Jurkat, Clone E6-1 (cell line): Measurements from ENCODE around the gene SENP1.

ENCODE experiments used
- DNase-seq: peaks from one replicate; pipeline ENCODE4 v3.0.0-alpha.2; 2011; ENCODE audit warnings: low read depth, low spot score
- H3K4me3 ChIP-seq: 2 replicates; pipeline ENCODE4 v1.5.1; 2011; ENCODE audit warnings: mild to moderate bottlenecking, low read length, control low read depth, moderate library complexity

Gene SENP1

GRCh38 chr12:48041591-48042423, 64.1 kb downstream of the SENP1 start:
- no peak overlapping the region for H3K4me3 ChIP-seq
- no peak for DNase-seq

- H3K4me3 ChIP-seq: no peak overlapping the region
- DNase-seq: no peak
Measured at GRCh38 chr12:48040354-48040753, 65.5 kb downstream of the SENP1 start.

DNA sequence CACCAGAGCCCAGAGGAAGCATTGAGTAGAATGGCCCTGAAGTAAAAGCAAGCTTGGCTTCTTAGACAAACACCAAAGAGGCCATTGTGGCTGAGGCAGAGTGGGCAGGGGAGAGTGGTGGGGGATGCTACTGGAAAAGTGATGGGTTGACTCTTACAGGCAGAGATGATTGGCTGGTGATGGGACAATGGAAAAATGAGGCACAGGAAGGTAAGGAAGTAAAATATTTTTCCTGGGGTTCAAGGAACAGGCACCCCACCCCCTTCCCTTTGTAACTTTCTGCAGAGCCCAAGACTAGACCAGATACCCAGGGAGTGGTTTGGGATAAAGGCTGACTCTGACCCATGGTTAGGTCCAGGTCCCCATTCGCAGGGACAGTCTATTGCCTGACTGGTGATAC, 66.7 kb downstream of the SENP1 start:
- H3K4me3 ChIP-seq: no peak overlapping the region
- no peak for DNase-seq

DNA sequence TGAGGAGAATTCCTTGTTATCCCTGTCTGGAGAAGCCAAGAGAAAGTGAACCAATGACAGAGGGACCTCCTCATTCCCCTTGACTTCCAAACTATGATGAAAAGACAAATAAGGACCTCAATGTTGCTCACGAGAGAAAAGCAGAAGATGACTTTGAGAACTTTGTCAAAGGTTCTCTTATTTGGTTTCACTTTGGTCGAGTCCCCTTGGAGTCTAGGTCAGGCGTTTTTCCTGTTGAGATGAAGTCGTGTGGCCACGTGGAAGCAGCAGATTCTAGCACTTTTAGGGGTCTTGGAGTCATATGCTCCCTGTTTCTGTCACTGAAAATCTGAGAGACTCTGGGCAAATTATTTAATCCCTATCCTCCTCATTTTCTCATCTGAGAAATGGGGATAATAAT, 67.8 kb downstream of the SENP1 start:
- H3K4me3 ChIP-seq: no peak overlapping the region
- no peak for DNase-seq

DNA sequence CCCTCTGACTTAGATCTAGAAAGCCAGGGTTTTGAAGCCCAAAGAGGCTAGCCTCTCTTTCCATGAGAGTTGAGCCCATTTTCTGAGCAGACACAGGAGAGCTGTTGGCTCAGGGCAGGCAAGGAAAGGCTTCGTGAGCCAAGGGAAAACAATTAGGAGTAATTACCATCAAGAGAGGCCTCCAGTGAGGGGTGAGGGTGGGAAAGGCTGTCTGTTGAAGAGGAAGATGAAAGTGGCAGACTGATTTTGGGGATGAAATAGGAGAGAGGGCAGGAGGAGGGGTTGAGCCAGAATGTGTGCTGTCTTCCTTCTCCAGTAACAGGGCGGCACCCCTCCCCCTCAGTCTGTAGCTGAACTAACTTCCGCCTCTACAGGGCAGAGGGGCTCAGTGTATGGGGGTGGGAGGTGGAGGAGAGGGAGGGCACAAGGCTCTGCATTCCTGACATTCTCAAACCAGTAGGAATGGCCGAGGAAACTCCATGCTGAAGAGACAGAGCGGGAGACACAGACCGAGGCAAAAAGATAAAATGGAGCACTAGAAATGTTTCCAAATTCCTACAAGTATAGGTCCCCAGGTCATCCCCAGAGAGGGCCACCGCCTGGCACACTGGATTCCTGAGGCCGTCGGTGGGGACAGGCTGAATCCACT, 68.5 kb downstream of the SENP1 start:
- no peak overlapping the region for H3K4me3 ChIP-seq
- DNase-seq: no peak

- no peak for DNase-seq
Measured at GRCh38 chr12:48036818-48037217, 69.1 kb downstream of the SENP1 start.

GRCh38 chr12:48034835-48035805, 70.8 kb downstream of the SENP1 start:
- no peak overlapping the region for H3K4me3 ChIP-seq
- DNase-seq: no peak

More at GRCh38 chr12:48036818-48037217, 69.1 kb downstream of the SENP1 start:
- no peak overlapping the region for H3K4me3 ChIP-seq

- no peak overlapping the region for H3K4me3 ChIP-seq
- DNase-seq: no peak
Measured at GRCh38 chr12:48033451-48033850, 72.4 kb downstream of the SENP1 start.

DNA sequence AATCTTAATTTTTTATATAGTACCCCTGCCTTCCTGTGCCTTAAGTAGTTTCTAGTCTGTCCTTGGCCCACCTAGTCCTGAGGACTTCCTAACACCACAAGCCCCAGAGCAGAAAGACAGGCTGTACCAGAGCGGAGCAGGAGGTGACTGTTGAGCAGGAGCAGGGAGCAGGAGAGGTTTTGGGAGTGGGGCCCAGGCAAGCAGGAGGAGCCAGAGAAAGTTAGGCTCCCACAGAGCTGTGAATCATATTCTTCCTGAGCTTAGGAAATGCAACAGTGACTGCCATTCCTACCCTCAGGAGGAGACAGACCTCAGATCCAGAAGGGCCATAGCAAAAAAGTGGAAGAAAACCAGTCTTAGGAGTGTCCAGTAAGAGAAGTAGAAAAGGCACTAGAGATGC, 73.3 kb downstream of the SENP1 start:
- no peak for DNase-seq
- H3K4me3 ChIP-seq: no peak overlapping the region

- no peak overlapping the region for H3K4me3 ChIP-seq
- no peak for DNase-seq
Measured at GRCh38 chr12:48031135-48031960, 74.5 kb downstream of the SENP1 start.

- no peak for DNase-seq
- H3K4me3 ChIP-seq: no peak overlapping the region
Measured at GRCh38 chr12:48030173-48030650, 75.7 kb downstream of the SENP1 start.

GRCh38 chr12:48029491-48030172, 76.2 kb downstream of the SENP1 start:
- no peak overlapping the region for H3K4me3 ChIP-seq
- no peak for DNase-seq

DNA sequence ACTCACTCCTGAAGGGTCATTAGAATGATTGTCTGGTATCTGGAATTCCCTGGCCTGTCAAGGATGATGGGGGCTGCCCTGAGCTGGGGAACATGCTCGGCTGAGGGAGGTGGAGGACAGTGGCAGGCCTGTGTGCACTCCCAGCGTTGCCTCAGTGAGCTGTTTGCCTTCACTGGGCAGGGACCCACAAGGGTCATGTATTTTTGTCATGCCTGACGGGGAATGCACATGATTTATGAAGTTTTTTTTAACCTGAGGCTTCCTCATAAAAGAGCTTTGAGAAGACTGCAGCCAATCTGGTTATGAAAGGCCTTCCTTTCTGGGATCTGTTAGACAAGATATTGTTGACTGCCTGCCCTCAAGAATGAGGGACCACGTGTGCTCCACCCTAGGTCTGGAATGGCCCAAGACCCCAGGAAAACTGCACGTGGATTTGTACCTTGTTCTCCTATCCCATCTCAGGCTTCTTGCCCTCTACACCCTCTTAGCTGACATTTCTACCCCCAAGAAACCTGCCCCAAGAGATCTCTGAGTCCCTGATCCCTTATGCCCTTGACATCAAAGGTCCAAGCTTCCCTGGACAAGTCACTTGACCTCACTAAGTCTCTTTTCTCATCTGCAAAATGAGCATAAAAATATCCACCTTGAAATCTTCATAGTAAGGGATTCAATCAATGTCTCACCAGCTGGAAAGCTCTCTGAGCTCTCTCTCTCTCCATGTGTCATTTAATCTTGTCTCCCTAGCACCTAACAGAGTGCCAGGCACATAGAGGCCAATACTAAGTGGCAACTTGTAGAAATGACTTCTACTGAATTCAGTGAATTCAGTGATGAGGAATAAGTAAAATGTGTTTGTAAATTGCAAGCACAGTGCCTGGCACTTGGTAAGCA, 77.1 kb downstream of the SENP1 start:
- no peak for DNase-seq
- no peak overlapping the region for H3K4me3 ChIP-seq

GRCh38 chr12:48027183-48028002, 78.5 kb downstream of the SENP1 start:
- DNase-seq: no peak
- no peak overlapping the region for H3K4me3 ChIP-seq

GRCh38 chr12:48026060-48026827, 79.6 kb downstream of the SENP1 start:
- DNase-seq: no peak
- H3K4me3 ChIP-seq: no peak overlapping the region

- H3K4me3 ChIP-seq: no peak overlapping the region
- no peak for DNase-seq
Measured at GRCh38 chr12:48025281-48025680, 80.6 kb downstream of the SENP1 start.
